NB4 (cell line): ENCODE data around the gene RASA2.

Experiments used
- POLR2A ChIP-seq: IDR thresholded peaks from 2 replicates; pipeline ENCODE4 v1.6.1; 2011; ENCODE audit warnings: mild to moderate bottlenecking; ENCODE audit not compliant: insufficient read length; ENCODE audit errors: extremely low read depth
- TF ChIP-seq, protein P1 (sequence below): IDR thresholded peaks from one replicate; pipeline ENCODE4 v1.5.1; 2012; ENCODE audit warnings: low read depth, low read length
- TF ChIP-seq, protein P2 (sequence below): IDR thresholded peaks from 2 replicates; pipeline ENCODE4 v1.6.1; 2011; ENCODE audit warnings: low read depth, low read length

DNA sequence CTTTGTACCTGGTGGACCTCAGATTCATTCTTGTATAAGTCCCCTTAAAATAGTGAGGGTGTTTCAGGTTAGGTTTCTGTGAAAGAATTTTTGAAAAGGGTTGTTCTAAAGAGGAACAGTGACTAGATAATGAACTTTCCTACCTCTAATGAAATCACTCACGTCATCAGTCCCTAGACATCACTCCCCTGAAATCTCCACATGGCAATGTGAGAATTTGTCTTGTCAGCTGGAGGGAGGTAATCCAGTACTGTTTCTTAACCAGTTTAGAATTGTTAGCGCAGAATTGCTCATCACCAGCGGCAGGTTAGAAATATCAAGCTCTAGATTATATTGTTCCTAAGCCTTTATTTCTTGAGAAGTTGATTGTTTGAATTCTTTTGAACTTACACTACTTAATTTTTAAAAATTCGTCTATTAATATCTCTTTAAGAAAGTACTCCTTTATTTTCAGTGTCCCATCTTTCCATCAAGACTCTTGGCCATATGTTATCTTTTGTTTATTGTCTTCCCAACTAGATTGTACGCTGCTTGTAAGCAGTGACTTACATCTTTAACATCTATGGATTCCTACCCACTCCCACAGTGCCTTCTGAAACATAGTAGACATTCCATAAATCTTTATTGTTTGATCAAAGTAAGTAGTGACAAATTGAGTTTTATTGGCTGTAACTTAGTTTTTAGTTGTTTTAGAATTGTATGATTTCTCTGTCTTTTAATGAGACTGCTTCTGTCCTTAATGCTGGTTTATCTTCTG, 52.8 kb downstream of the RASA2 start:
- TF ChIP-seq POLR2A: no peak
- TF ChIP-seq, protein P1, sequence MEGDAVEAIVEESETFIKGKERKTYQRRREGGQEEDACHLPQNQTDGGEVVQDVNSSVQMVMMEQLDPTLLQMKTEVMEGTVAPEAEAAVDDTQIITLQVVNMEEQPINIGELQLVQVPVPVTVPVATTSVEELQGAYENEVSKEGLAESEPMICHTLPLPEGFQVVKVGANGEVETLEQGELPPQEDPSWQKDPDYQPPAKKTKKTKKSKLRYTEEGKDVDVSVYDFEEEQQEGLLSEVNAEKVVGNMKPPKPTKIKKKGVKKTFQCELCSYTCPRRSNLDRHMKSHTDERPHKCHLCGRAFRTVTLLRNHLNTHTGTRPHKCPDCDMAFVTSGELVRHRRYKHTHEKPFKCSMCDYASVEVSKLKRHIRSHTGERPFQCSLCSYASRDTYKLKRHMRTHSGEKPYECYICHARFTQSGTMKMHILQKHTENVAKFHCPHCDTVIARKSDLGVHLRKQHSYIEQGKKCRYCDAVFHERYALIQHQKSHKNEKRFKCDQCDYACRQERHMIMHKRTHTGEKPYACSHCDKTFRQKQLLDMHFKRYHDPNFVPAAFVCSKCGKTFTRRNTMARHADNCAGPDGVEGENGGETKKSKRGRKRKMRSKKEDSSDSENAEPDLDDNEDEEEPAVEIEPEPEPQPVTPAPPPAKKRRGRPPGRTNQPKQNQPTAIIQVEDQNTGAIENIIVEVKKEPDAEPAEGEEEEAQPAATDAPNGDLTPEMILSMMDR: no peak
- TF ChIP-seq, protein P2, sequence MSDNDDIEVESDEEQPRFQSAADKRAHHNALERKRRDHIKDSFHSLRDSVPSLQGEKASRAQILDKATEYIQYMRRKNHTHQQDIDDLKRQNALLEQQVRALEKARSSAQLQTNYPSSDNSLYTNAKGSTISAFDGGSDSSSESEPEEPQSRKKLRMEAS: no peak
